ENCODE results near the gene PLD4. TPM values are rescaled to one million over a fixed set of nuclear protein-coding genes. Genes with fewer than 3 reads are reported as not detected.

The PLD4 gene
- total RNA-seq, 2 donors from 2014 or later = 1.2 to 5.4 TPM

DNA sequence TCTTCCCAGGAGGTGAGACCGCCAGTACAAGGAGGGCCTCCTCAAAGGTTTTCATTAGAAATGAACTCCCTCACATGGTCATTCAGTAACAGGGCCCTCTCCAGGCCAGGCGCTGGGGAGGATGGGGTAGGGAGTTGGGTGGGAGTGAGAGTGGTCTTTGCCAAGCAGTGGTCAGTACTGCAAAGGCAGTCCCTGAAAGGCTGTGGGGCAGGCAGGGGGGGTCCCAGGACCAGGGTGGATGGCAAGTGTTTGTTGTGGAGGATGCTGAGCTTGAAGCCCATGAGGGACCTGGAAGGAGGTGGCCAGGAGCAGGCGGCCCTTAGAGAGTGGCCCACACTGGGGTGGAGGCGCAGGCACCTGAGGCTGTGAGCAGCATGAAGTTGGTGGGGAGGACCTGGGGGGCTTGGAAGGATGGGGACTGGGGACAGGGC lies 33.5 kb upstream of the PLD4 start:
- H3K36me3 ChIP-seq = no peaks in the 10 kb centered on the region

DNA sequence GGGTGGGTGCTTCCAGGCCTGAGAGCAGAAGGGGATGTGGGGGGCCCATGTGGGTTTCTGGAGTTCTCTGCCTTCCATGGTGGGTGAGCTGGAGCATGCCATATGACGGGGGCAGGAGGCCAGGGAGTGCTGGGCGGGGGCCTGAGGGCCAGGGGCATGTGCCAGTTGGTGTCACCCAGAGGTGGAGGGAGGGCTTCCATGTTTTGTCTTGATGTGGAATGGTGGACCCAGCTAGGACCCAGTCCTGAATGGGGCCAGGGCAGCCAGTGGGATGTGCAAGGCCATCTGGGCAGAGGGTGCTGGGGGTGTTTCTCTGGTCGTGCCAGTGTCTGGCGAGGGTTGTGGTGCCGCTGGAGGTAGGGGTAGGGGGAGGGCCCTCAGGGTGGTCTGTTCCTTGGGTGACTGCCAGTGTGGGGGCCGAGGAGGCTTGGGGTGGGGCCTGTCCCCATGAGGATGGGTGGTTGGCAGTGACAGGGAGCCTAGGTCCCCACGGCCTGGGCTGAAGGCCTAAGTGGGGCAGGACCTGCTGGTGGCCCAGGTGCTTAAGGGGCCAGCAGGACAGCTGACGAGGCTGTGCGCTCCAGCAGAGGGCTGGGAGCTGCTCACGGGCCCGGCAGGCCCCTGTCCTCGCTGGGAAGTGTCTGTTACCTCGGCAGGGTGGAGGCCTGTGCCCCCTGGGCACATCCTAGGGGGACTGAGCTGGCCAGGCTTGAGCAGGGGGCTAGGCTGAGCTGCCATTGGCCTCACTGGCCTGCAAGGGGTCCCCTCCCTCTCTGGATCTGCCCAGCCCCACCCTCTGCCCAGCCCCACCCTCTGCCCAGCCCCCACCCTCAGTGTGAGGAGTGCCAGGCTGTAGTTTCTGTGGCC lies 32.8 kb upstream of the PLD4 start:
- Histone ChIP-seq H3K4me1 (replicated peaks) (no peaks in the 10 kb centered on the region), H3K27ac (no peak overlapping the region), H3K36me3 (no peaks in the 10 kb centered on the region), H3K9me3 (no peaks in the 10 kb centered on the region), H3K27me3 (replicated peaks; ENCODE audit: insufficient read depth) (no peaks in the 10 kb centered on the region), H3K4me3 (no peak overlapping the region)
- 81% methylated on average over 12 of the region's 13 CpGs for WGBS
- no peak for TF ChIP-seq POLR2AphosphoS5 (IDR thresholded peaks at IDR 0.05)
- TF ChIP-seq, protein P1, sequence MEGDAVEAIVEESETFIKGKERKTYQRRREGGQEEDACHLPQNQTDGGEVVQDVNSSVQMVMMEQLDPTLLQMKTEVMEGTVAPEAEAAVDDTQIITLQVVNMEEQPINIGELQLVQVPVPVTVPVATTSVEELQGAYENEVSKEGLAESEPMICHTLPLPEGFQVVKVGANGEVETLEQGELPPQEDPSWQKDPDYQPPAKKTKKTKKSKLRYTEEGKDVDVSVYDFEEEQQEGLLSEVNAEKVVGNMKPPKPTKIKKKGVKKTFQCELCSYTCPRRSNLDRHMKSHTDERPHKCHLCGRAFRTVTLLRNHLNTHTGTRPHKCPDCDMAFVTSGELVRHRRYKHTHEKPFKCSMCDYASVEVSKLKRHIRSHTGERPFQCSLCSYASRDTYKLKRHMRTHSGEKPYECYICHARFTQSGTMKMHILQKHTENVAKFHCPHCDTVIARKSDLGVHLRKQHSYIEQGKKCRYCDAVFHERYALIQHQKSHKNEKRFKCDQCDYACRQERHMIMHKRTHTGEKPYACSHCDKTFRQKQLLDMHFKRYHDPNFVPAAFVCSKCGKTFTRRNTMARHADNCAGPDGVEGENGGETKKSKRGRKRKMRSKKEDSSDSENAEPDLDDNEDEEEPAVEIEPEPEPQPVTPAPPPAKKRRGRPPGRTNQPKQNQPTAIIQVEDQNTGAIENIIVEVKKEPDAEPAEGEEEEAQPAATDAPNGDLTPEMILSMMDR (IDR thresholded peaks at IDR 0.05) = no peak
- TF ChIP-seq POLR2A (IDR thresholded peaks at IDR 0.05) = no peak
- intact Hi-C loops (cut with DNase I) = no loop called here
- no peak for DNase-seq (ENCODE audit: low spot score)

More for the DNA sequence above, 33.5 kb upstream of the PLD4 start:
- no peak for DNase-seq (ENCODE audit: low spot score)
- Histone ChIP-seq H3K4me1 (replicated peaks) (no peaks in the 10 kb centered on the region), H3K27ac (no peak overlapping the region), H3K9me3 (no peaks in the 10 kb centered on the region), H3K4me3 (no peak overlapping the region), H3K27me3 (replicated peaks; ENCODE audit: insufficient read depth) (no peaks in the 10 kb centered on the region)
- WGBS = 91% methylated on average over 4 of the region's 4 CpGs
- TF ChIP-seq POLR2AphosphoS5 (IDR thresholded peaks at IDR 0.05) = no peak
- intact Hi-C loops (cut with DNase I) = no loop called here

DNA sequence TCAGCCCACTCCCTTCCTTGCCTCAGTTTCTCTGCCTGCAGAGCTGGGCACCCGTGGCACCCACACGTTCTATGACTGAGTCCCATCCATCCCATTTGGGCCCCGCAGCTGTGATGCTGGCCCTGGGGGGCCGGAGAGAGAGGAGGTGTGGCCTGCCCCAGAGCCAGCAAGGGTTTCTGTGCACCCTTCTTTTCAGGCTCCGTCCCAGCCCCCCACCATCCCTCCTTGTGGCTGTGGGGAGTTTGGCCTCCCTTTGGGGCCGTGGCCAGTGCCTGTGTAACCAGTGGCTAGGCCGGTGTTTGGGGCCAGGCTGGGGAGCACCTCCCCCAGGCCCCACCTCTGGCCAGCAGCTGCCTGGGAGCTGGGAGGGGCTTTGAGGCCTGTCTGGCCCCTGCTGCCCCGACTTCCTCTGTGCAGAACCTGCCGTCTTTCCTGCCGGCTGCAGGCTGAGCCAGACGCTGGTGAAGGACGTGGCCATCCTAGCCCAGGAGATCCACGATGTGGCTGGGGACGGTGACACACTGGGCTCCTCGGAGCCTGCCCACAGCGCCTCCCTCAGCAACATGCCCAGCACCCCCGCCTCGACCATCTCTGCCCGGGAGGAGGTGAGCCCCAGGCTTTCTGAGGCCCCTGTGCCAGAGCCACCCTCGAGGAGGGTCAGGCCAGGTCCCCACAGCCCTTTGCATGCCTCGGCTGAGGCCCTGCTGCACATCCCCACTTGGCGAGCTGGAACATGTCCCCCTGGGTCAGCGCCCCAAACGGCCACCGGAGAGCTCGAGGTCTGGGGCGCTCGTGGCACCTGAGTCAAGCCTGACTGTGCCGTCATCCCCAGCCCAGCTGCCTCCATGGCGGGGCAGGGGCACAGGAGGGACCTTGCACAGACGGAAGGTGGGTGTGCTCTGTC lies 31.9 kb upstream of the PLD4 start:
- DNase-seq (ENCODE audit: low spot score) = peak; percentile 3
- TF ChIP-seq POLR2A (IDR thresholded peaks at IDR 0.05) (no peak), POLR2AphosphoS5 (IDR thresholded peaks at IDR 0.05) (no peak)
- TF ChIP-seq, protein P1 (IDR thresholded peaks at IDR 0.05) = no peak
- Histone ChIP-seq H3K9me3 (no peaks in the 10 kb centered on the region), H3K36me3 (no peaks in the 10 kb centered on the region), H3K27me3 (replicated peaks; ENCODE audit: insufficient read depth) (no peaks in the 10 kb centered on the region), H3K4me1 (replicated peaks) (no peaks in the 10 kb centered on the region), H3K27ac (no peak overlapping the region), H3K4me3 (no peak overlapping the region)
- intact Hi-C loops (cut with DNase I) = no loop called here
- 77% methylated on average over 22 of the region's 31 CpGs for WGBS

DNA sequence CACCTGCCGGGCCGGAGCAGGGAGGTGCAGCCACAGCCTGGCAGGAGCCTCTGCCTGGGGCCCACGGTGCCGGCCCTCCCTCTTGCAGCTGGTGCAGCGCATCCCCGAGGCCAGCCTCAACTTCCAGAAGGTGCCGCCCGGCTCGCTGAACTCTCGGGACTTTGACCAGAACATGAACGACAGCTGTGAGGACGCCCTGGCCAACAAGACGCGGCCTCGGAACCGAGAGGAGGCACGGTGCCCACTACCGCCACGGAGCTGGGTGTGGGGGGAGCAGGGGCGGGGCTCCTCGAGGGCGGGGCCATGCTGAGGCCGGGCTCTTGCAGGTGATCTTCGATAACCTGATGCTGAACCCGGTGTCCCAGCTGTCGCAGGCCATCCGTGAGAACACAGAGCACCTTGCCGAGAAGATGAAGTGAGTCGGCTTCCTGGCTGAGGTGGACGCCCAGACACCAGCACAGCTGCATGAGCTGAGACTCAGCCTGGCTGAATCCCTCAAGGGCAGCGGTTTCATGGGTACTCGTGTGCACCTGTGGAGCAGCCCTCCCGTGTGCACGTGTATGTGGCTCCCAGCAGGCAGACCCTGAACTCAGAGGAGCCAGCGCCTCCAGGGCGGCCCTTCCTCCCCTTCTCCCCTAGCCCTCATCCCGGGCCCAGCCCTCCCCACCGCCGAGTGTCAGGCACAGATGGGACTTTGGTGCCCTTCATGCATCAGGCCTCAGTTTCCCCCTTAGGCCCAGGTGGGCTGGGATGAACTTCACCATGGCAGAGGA lies 31.1 kb upstream of the PLD4 start:
- TF ChIP-seq, protein P1 (IDR thresholded peaks at IDR 0.05) = no peak
- no peak for TF ChIP-seq POLR2A (IDR thresholded peaks at IDR 0.05)
- TF ChIP-seq POLR2AphosphoS5 (IDR thresholded peaks at IDR 0.05) = no peak
- H3K36me3 ChIP-seq = no peaks in the 10 kb centered on the region
- no peaks in the 10 kb centered on the region for H3K4me1 ChIP-seq (replicated peaks)
- H3K27ac ChIP-seq = no peak overlapping the region
- H3K4me3 ChIP-seq = no peak overlapping the region
- no peaks in the 10 kb centered on the region for H3K27me3 ChIP-seq (replicated peaks; ENCODE audit: insufficient read depth)
- intact Hi-C loops (cut with DNase I) = no loop called here
- DNase-seq (ENCODE audit: low spot score) = peak; percentile 4
- no peaks in the 10 kb centered on the region for H3K9me3 ChIP-seq
- 79% methylated on average over 29 of the region's 39 CpGs for WGBS
